Gastrocnemius medialis (tissue), 4 donors: ENCODE measurements around the gene TSEN15.

Experiments
- CTCF ChIP-seq, 5 experiments: fragments of 450-650 bp in 3 of 5; fragments of 200-600 bp in 2 of 5; sonication (generic) in 2 of 5; IDR thresholded peaks in 4 of 5; conservative IDR thresholded peaks in 1 of 5; 1 replicate in 4 of 5; 2 replicates in 1 of 5; pipeline ENCODE4 v1.5.1; 2016 to 2019; ENCODE audit warnings: antibody characterized with exemption in 5 of 5, mild to moderate bottlenecking in 3 of 5, moderate library complexity in 3 of 5
- POLR2A ChIP-seq, 2 donors: fragments of 450-650 bp; IDR thresholded peaks; one replicate each; pipeline ENCODE4 v1.6.1; 2017; ENCODE audit warnings: antibody characterized with exemption in 2 of 2, mild to moderate bottlenecking in 2 of 2, moderate library complexity in 2 of 2

- TF ChIP-seq CTCF (IDR thresholded peaks at IDR 0.05 in 4 of 5, conservative IDR thresholded peaks at IDR 0.05 in 1 of 5) = no peak
- no peak for TF ChIP-seq POLR2A (IDR thresholded peaks at IDR 0.05)
Measured at GRCh38 chr1:184060316-184060715, 8.8 kb downstream of the TSEN15 start.
